SKM-1 treated with dmso at 0.1 percent for 144 hours (cell line): ENCODE data around the gene CEP19.
"Not testable (repeated sequence)": the region's sequence is repeated elsewhere in the genome, so short reads cannot be mapped to it uniquely, and the experiment has no call there.

Experiments used
- DNase-seq: peaks from one replicate; lab custom pipeline; 2025; ENCODE audit not compliant: unreplicated experiment; lab: John Stamatoyannopoulos, UW

The CEP19 gene

DNA sequence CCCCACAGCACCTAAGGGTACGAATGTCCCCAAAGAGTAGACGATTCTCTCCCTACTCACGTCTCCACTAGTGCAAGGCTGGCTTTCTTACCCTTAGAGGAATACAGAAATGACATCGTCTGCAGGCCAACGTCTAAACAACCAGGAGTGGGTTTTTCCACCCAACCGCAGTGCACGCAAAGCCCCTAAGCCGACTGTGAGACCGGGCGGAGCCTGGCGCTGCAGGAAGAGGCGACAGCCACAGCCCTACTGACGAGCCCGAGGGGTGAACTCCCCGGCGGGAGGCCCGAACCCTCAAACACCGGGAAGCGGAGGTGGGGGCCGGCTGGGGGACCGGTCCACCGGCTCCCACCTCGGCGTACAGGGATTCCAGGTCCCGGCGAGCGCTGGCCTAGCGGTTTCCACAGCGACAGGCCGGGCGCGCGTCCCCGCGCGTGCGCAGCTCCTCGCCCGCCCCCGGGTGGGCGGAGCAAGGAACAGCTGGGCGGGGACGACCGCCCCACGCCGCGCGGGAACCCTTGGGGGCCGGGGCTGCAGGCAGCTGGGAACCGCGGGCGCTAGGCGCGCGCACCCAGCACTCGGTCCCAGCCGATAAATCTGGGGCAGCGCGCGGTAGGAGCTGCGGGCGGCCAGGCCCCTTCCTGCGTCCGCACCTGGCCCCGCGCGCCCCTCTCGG, at the start of gene CEP19, which contains the start of gene PIGX:
CEP19 (minus strand) TSS at position 413 of the 676 bp plus-strand sequence. CDS start 3,593 bp downstream, outside the sequence.
PIGX (plus strand) TSS at position 540 of the 676 bp plus-strand sequence.
- peak; percentile 75 for DNase-seq

- DNase-seq: no peak
Measured at GRCh38 chr3:196757876-196758739, 46.1 kb upstream of the CEP19 start.

GRCh38 chr3:196756732-196757131, 44.7 kb upstream of the CEP19 start:
- DNase-seq: no peak

DNA sequence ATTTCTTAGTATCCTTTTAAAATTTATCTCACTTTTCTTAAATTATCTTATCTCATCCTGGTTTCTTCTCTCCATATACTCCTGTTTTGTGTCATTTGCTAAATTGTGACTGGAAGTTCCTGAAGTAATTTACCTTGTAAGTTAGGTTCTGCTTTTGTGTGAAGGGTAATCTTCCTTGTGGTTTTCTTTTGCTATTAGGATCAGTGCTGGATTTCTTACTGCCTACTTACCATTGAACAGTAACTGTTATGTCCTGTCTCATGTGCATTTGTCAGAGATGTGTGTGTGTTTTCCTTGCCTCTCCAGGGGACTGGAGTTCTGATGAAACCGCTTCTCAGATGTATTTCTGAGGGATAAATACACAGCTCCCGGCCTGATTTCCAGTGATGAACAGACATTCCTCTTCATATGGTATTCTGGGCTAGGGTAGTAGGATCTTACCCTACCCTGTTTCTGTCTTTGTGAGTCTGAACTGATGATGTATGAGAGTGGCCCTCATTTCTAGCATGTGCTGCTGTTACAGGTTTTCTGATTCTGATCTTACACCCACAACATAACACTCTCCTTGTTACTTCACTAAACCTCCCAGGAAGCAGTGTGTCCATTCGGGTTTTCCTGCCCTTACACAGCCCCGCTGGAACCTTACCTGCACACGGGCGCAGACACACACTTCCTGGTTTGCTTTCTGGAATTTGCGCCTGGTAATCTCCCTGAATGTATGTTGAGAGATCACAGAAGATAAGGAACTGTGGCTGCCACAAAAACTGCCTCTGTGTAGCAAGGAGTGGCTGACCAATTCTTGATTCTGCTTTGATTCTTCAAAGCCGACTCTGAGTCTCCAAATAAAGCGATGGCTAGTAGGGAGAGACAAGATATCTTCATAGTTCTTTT, 42.3 kb upstream of the CEP19 start:
- peak; percentile 39 for DNase-seq

DNA sequence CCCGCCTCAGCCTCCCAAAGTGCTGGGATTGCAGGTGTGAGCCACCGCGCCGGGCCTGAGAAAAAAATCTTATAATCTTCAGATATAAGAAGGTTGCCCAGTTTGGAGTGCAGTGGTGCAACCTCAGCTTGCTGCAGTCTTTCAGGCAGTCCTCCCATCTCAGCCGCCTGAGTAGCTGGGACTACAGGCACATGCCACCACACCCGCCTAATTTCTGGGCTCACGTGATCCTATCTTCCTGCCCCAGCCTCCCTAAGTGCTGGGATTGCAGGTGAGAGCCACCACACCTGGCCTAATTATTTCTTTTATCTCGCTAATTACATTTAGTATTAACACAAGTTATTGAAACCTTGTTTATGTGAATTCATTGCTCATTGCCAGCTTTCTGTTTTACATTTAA, 41.2 kb upstream of the CEP19 start:
- DNase-seq: no peak

GRCh38 chr3:196749125-196749524, 37.1 kb upstream of the CEP19 start:
- no peak for DNase-seq

GRCh38 chr3:196743569-196743968, 31.5 kb upstream of the CEP19 start:
- DNase-seq: not testable (repeated sequence)

DNA sequence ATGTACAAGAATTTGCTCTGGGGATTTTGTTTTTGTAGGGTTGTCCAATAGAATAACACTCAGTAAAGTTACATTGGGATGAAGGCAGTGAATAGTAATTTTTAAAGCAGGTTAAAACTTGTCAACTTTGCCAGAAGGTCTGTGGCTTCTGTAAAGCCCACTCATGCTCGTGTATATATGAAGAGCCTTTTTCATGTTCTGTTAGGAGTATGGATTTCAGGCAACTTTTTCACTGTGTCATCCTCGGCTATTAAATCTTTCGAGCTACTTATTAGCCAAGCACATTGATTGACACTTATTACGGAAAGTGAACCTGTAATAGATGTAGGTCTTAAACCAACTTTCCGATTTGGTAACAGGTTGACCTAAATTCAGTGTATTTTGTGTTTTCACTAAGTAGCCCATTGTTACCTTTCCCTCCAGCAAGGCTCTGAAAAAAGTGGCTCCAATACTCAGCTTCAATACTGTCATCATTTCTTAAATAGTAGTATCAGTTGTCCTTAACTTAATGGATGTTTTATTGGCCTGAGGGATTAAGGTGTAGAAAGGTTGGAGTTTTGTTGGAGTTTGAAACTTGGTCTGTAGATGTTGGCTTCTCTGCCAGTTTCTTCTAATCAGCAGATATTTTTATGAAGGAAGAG, 29.3 kb upstream of the CEP19 start:
- no peak for DNase-seq

DNA sequence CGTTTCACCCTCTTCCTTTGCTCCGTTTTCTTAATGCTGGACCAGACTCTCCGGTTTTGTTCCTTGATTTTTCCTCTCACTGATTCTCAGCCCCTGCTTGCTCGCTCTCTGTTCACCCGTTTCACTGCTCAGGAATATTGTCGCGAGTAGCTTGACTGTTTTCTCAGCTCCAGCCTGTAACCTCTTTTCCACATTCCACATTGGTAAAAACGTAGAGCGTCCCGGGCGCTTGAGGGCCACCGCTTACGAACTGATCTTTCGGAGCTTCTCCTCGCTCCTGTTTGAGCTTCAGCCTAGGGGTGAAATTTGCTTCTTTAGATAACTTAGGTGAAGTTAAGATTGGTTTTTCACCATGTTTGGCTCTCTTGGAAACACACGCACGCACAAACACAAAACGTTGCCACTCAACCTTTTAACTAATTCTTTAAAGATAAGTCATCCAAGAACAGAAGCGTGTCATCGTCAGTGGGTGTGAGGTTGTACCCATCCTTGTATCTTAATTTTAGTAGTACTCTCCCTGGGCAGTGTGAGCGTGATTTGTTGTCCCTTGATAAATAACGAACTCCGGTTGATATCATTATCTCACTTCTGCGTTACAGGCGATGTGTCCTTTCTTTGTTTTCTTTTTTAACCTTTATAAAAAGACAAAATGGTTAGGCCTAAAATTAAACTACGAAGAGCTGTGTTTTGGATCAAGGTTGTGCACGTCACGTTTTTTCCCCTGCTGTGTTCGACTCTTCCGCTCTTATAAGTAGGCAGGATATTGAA, 28.6 kb upstream of the CEP19 start:
- DNase-seq: peak; percentile 53

- peak; percentile 94 for DNase-seq
Measured at GRCh38 chr3:196739671-196740480, 27.8 kb upstream of the CEP19 start, which contains the start of gene PAK2. Gene PAK2 (plus strand): TSS chr3:196739857. CDS start chr3:196782647, 42,790 bp downstream.

- DNase-seq: no peak
Measured at GRCh38 chr3:196737655-196738054, 25.6 kb upstream of the CEP19 start.

DNA sequence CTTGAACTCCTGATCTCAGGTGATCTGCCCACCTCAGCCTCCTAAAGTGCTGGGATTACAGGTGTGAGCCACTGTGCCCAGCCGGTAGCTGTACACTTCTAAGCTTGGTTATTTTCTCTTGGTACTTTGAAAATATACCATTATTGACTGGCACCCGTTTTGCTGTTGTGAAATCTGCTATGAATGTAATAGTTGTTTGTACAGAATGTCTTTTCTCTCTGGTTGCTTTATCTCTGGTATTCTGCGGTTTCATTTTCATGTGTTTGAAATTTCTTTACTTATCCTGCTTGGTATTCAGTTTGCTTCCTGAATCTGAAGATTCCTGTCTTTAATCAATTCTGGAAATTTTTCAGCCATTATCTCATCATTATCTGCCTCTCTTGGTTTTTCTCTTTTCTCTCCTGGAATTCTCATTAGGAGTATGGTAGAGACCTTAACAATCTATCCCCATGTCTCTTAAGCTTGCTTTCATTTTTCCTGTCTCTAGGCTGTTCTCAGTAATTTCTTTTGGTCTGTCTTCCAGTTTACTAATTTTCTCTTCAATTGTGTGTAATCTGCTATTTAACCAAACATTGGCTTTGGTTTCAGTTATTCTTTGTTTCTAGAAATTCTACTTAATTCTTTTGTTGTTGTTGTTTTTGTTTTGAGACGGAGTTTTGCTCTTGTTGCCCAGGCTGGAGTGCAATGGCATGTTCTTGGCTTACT, 24.8 kb upstream of the CEP19 start:
- DNase-seq: no peak

DNA sequence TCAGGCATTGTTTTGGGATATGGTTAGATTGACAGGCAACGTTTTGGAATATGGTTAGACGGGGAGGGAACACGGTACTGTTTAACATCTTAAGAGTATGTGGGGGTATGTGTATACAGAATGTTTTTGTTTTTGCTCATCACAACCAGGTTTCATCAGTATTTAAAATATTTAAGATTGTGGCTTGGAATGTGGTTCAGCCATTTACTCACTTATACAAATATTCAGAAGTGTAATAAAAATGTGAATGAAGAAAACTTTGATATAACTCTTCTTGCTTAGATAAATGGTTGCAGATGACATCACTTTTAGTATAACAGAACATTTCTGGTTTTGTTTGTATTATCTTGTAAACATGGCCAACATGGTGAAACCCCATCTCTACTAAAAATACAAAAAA, 23.7 kb upstream of the CEP19 start:
- DNase-seq: no peak

GRCh38 chr3:196726788-196727675, 15.0 kb upstream of the CEP19 start:
- no peak for DNase-seq

DNA sequence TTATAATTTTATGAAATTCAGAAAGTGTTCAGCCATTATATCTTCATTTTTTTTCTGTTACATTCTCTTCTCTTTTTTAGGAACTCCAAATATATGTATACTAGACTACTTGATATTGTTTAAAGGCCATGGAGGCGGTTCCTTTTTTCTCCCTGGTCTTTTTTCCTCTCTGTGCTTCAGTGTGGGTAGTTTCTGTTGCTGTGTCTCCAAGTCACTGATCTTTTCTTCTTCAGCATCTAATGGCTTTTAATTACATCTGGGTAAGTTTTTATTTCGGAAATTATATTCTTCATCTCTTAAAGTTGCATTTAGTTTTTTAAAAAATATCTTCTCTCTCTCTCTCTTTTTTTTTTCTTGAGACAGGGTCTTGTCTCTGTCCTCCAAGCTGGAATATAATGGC, 9.0 kb upstream of the CEP19 start:
- DNase-seq: no peak

DNA sequence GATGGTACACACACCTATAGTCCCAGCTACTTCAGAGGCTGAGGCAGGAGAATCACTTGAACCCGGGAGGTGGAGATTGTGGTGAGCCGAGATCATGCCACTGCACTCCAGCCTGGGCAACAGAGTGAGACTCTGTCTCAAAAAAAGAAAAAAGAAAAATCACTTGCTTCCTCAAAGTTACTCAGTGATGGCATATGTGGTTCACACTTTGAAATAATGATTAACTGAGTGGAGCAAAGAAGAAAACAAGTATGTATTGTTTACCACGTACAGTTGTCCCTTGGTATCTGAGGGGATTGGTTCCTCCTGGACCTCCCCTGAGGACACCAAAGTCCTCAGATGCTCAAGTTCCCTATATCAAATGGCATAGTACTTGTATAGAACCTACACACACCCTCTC, 5.1 kb upstream of the CEP19 start:
- DNase-seq: not testable (repeated sequence)
